Hepatocyte (in vitro differentiated cells): ENCODE data around the gene EGFL8.

ENCODE experiments used
- EZH2 ChIP-seq: fragments of 200-600 bp; sonication (generic); IDR thresholded peaks from 2 replicates; pipeline ENCODE4 v1.6.1; 2016; ENCODE audit warnings: antibody characterized with exemption, mild to moderate bottlenecking, borderline replicate concordance
- EZH2phosphoT487 ChIP-seq: fragments of 200-600 bp; sonication (generic); IDR thresholded peaks from one replicate; pipeline ENCODE4 v1.6.1; 2018; ENCODE audit warnings: antibody characterized with exemption, mild to moderate bottlenecking, low read depth, moderate library complexity; ENCODE audit not compliant: unreplicated experiment, severe bottlenecking
- TF ChIP-seq, protein P1 (sequence below): fragments of 200-600 bp; sonication (generic); IDR thresholded peaks from 2 replicates; pipeline ENCODE4 v1.5.1; 2016; ENCODE audit warnings: antibody characterized with exemption, mild to moderate bottlenecking; ENCODE audit not compliant: poor library complexity

DNA sequence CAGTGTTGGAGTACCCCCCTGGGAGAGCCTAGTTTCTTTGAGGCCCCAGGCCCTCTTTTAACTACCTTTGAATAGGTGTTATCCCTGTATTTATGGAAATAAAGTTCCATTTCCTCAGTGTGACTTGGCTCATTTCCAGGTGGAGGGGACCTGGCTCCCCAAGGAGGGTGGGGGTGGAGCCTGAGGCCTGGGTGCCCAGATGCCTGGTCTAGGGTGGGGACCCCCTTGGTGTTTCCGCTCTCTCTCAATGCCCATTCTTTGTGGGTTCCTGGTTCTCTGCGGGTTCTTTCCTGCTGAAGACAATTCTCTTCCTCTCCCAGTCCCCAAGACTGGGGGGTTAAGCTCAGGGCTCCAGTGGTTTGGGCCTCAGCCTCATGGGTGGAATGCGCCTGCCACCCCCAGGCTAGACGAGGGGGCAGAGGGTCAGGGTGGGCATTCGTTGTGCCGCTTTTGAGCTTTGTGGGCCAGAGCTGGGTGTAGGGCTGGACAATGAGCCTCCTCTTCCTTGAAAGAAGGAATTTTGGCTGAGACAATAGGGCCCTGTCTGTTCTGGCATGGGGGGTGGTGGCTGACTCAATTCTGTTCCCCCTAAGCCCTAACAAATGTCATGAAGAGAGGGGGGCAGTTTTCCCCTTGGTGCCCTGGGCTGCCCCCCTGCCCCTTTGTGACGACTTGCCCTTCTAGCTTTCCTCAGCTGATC lies 686 bp upstream of the EGFL8 start:
- TF ChIP-seq EZH2 (no peak), EZH2phosphoT487 (no peak)
- TF ChIP-seq, protein P1, sequence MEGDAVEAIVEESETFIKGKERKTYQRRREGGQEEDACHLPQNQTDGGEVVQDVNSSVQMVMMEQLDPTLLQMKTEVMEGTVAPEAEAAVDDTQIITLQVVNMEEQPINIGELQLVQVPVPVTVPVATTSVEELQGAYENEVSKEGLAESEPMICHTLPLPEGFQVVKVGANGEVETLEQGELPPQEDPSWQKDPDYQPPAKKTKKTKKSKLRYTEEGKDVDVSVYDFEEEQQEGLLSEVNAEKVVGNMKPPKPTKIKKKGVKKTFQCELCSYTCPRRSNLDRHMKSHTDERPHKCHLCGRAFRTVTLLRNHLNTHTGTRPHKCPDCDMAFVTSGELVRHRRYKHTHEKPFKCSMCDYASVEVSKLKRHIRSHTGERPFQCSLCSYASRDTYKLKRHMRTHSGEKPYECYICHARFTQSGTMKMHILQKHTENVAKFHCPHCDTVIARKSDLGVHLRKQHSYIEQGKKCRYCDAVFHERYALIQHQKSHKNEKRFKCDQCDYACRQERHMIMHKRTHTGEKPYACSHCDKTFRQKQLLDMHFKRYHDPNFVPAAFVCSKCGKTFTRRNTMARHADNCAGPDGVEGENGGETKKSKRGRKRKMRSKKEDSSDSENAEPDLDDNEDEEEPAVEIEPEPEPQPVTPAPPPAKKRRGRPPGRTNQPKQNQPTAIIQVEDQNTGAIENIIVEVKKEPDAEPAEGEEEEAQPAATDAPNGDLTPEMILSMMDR = no peak
